HG03066 (cell line): Measurements from ENCODE around the gene STK33.

Experiments
- ATAC-seq: cut with Tn5 transposase; IDR thresholded peaks from one replicate; pipeline ENCODE4 v1.9.1; 2021; ENCODE audit warnings: low read depth; ENCODE audit not compliant: unreplicated experiment

Gene STK33

DNA sequence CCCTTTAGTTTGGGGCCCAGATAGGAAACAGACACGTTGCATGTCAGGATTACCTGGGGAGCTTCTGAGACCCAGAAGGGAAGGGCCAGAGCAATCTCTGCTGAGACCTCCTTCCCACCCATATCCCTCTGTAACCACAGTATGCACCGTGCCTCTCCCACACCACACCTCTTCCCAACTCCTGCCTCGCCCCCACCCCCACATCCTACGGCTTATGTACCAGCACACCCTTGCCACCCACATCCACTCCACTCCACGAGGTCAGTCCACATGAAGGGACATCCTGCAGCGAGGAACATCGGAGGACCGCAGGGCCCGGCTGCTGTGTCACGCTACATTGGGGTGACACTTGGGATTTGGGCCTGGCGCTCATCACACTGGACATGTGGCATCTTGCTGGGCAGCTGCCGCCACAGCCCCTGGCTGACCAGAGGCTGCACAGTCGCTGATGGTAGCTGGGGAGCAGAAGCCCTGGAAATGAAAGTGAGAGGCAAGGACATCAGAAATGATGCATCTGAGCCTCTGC is 212.1 kb downstream of the STK33 start:
- no peak for ATAC-seq

GRCh38 chr11:8381343-8381742 is 212.7 kb downstream of the STK33 start:
- no peak for ATAC-seq

DNA sequence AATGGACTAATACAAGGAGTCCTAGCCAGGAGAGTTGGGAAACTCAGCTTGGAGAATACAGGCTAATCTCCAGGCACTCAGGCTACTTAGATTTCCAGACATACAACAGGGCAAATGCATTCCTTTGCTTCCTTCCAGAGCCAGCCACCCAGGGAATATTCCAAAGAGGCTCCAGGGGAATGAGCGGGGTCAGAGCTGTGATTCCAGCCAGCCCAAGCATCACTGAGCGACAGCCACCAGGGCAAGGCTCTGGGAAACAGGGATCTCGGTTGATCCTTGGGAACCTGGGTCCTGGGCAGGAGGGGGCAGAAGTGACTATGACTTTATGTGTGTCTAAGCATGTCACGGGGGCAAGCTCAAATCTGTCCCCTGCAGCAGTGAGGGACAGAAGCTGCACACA is 218.1 kb downstream of the STK33 start:
- no peak for ATAC-seq

- no peak for ATAC-seq
Measured at GRCh38 chr11:8375460-8375859, 218.6 kb downstream of the STK33 start.

GRCh38 chr11:8374716-8375115 is 219.3 kb downstream of the STK33 start:
- no peak for ATAC-seq

- ATAC-seq, result no peak
Measured at GRCh38 chr11:8373519-8374432, 220.3 kb downstream of the STK33 start.

DNA sequence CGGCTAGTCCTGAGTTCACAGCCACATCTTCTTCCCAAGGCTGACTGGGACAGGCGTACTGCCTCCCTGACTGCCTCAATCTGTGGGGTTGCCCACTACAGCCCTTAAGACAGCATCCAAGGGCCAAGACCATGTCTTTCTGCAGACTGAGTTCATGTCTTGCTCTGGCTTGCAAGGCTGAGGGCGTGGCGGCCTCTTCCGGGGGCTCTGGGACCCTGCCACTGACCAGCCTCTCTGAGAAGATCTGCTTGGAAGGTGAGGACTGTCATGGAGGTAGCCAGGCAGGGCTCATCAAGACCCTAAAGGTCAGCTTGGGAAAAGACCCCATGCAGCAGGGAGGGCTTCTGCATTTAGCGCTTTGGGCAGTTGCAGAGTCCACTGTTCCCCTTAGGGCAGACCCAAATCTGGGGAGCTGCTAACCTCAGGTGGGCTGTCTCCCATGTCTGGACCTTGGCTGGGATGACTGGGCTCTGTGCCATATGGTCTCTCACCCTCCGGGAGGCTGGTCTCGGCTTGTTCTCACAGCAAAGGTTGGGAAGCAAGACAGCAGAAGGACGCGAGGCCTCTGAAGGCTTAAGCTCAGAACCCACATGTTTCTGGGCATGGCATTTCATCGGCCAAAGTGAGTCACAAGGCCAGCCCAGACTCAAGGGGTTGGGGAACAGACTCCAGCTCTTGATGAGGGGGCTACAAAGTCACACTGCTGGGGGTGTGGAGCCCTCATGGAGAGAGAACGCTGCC is 221.2 kb downstream of the STK33 start:
- ATAC-seq, result no peak

- no peak for ATAC-seq
Measured at GRCh38 chr11:8371516-8371884, 222.5 kb downstream of the STK33 start.

DNA sequence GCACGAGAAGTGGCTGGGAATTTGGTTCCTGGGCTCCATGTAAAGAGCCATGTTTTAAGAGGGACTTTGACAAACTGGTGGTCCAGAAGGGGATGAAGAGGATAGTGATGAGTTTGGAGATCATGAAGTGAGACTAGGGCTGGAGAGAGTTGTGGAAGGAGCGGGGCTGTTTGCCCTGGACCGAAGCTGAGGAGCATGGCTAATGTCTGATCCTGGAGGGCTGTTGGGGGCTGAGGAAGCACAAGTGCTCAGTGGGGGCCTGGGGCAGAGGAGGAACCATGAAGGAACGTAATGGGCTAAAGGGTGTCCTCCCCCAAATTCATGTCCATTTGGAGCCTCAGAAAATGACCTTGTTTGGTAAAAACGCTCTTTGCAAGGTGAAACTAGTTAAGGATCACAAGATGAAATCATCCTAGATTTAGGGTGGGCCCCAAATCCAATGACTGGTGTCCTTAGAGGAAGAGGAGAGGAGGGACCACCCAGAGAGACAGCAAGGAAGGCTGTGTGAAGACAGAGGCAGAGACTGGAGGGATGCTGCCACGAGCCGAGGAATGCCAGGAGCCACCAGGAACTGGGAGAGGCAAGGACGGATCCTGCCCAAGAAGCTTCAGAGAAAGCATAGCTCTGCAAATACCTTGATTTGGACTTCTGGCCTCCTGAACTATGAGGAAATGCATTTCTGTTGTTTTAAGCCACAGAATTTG is 223.1 kb downstream of the STK33 start:
- ATAC-seq, result no peak

DNA sequence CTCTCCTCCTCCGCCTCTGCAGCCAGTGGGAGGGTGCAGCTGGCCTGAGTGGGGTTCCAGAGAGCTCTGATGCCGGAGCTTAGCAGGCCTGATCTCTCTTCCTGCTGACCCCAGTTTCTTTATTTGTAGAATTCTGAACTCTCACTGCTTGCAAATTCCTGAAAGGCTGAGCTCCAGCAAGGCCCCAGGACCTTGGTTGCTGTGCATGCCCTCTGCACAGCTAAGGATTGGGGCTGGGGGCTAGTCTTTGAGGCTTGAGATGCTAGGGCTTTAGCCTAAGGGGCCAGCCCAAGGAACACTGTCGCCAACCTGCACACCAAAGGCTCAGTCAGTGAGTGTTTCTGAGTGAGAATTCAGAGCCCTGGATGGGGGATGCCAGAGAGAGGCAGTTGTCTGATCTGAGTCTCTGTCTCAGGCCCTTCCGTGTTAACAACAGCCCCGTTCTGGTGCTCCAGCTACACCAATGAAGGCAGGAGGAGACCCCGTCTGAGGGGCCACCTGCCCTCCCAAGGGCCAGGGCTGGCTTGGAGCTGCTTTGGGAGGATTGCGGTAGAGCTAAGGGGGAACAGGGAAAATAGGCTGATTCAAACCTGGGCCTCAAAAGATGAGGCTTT is 224.3 kb downstream of the STK33 start:
- no peak for ATAC-seq

DNA sequence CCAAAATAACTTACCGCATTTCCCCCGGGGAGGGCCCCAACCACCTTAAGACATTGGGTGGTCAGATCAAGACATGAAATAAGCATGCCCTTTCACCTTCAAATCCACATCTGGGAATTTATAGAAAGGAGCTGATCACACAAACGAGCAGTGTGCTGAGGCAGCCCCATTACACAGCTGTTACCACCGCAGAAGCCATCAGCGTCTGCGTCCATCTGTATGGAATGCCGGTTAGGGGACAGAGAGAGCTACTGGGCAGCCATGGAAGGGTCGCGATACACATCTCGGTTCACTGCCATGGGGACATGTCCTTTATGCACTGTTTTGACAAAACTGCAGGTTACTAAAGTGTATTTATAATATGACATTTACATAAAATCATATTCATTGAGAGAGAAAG is 225.3 kb downstream of the STK33 start:
- no peak for ATAC-seq

GRCh38 chr11:8368194-8368593 is 225.8 kb downstream of the STK33 start:
- no peak for ATAC-seq

- ATAC-seq, result no peak
Measured at GRCh38 chr11:8366316-8366715, 227.7 kb downstream of the STK33 start.

- ATAC-seq, result no peak
Measured at GRCh38 chr11:8365216-8365941, 228.6 kb downstream of the STK33 start.

DNA sequence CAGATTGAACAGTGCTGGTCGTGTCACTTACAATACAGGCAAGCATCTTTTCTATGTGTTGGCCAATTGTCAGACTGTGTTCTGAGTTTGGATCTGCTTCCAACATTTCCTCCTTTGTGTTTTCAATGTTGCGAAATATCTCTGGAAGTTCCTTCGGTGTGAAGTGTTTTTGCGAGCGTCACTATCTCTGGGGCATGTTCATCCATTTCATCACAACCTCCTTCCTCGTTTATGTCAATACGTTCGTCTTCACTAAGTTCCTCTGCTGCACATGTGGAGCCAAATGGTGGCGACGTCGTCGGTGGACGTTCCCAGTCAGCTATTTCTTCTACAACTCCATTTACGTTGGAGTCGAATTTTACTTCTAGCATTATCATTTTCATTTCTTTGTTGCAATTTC is 230.1 kb downstream of the STK33 start:
- ATAC-seq, result no peak

GRCh38 chr11:8362899-8363298 is 231.1 kb downstream of the STK33 start:
- ATAC-seq, result no peak

- ATAC-seq, result no peak
Measured at GRCh38 chr11:8362491-8362890, 231.5 kb downstream of the STK33 start.

DNA sequence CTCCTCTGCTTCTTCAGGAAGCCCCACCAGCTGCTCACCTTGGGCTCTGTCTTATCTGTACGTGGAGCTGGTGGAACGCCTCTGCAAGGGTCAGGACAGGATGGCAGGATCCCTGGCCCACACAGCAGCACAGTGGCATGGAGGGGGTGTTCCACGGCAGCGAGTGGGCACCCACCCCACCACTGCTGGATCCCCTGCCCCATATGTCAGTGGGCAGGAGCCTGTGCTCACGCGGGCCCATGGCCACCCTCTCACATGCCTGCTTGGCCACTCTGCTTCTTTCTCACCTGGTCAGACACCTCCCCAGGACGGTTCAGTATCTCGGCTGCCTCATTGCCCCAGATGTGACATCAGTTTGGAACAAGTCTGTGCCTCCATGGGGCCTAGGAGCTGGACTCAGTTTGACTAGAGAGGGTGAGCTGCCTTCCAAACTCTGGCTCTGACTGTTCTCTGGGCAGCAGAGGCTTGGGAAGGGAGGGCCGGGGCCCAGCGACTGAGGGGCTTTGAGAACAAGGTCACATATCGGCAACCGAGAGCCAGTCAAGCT is 232.3 kb downstream of the STK33 start:
- ATAC-seq, result no peak

DNA sequence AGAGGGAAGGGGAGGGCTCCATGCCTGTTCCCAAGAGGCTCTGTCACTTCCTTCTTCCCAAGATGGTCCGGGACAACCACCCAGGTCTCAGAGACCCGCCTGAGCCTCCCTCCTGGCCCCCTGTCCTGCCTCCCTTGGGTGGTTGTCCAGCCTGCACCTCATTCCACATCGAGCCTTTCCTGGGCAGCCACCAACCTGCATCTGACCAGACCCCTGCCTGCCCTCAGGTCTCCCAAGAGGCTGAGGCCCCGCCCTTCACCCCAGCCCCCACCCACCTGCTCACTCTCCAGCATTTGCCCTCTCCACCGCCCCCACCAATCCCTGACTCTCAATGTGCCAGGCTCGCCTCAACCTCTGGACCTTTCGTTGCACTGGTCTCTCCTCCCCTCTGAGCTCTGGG is 232.8 kb downstream of the STK33 start:
- ATAC-seq, result no peak
